Measurements from ENCODE around the gene XPNPEP3. TPM values are rescaled to one million over a fixed set of nuclear protein-coding genes. Genes with fewer than 3 reads are reported as not detected.

Gene XPNPEP3
- total RNA-seq, 1 donor from 2014 or later, result 15.0 TPM

DNA sequence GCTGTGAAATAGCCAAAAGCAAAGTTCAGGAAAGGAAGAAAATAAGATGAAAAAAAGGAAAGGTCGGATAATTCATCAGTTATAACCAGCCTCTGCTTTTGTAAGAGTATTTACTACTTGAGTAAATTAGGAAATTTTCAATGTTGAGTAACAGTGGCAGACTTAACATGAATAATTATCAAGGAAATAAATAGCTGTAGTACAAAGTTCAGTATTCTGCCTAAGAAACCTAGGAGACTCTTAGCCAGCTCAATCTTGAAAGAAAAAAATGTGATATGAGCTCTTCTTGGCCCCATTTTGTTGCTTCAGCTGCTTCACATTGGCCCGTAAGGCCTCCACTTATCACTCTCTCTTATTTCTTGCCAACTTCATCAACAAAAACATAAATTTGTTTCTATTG, 22.0 kb downstream of the XPNPEP3 start:
- no peak overlapping the region for H3K4me3 ChIP-seq
- intact Hi-C loops (cut with DNase I), result no loop called here
- no peak for TF ChIP-seq CTCF (IDR thresholded peaks at IDR 0.05)
- H3K4me1 ChIP-seq, result no peaks in the 10 kb centered on the region
- no peak for DNase-seq
- no peak for ATAC-seq
- no peak overlapping the region for H3K27ac ChIP-seq
- no peaks in the 10 kb centered on the region for H3K9me3 ChIP-seq
- H3K36me3 ChIP-seq, result peaks cover 21% of the 10 kb centered on the region
- no peaks in the 10 kb centered on the region for H3K27me3 ChIP-seq

DNA sequence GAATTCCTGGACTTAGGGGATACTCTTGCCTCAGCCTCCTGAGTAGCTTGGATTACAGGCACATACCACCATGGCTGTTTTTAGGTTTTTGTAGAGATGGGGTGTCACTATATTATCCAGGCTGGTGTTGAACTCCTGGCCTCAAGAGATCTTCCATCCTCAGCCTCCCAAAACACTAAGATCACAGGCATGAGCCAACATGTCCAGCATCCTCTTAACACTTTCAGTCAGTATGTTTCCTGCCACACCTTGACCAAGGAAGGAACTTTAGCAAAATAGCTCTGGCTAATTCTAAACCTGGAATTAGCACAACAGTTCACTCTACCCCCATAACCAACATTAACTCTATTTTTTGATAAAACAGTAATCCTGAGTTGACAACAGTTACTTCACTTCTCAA, 32.2 kb downstream of the XPNPEP3 start:
- Histone ChIP-seq H3K4me1 (no peaks in the 10 kb centered on the region), H3K4me3 (no peak overlapping the region), H3K27ac (no peak overlapping the region), H3K27me3 (no peaks in the 10 kb centered on the region), H3K9me3 (no peaks in the 10 kb centered on the region), H3K36me3 (peaks cover 45% of the 10 kb centered on the region)
- intact Hi-C loops (cut with DNase I), result no loop called here
- no peak for TF ChIP-seq CTCF (IDR thresholded peaks at IDR 0.05)
- ATAC-seq (no peak), DNase-seq (no peak)

DNA sequence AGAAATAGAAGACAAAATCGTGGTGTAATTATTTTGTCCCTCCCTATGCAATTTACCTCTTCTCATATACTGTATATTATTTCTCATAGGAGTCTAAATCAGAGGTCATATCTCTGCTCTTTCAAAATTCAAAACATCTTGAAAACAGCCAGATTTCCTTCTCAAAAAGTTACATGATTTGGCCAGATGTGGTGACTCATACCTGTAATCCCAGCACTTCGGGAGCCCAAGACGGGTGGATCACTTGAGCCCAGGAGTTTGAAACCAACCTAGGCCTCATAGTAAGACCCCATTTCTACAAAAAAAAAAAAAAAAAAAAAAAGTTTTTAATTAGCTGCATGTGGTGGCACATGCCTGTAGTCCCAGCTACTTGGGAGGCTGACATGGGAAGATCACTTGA, 33.9 kb downstream of the XPNPEP3 start:
- no peaks in the 10 kb centered on the region for H3K4me1 ChIP-seq
- no peaks in the 10 kb centered on the region for H3K27me3 ChIP-seq
- no peak overlapping the region for H3K4me3 ChIP-seq
- no peak overlapping the region for H3K27ac ChIP-seq
- no peak for TF ChIP-seq CTCF (IDR thresholded peaks at IDR 0.05)
- peaks cover 42% of the 10 kb centered on the region for H3K36me3 ChIP-seq
- intact Hi-C loops (cut with DNase I), result no loop called here
- H3K9me3 ChIP-seq, result no peaks in the 10 kb centered on the region
- ATAC-seq (no peak), DNase-seq (no peak)

DNA sequence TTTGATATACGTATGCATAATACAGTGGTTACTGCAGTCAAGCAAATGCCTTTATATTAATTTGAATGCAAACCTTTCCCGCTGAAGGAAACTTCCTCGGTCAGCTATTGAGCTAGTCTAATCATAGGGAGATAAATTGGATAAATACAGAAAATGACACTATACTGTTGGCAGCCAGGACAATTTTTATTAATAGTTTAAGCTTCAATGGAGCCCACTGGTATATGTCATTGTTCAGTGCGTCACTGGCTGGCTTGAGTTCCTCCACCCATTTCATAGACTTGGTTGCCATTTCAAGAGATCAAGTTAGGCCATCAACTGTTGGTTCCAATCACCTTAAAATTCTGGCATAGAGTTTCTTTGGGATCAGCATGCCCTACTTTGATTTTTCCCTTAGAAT, 37.5 kb downstream of the XPNPEP3 start:
- Histone ChIP-seq H3K4me3 (no peak overlapping the region), H3K27me3 (no peaks in the 10 kb centered on the region), H3K9me3 (no peaks in the 10 kb centered on the region), H3K27ac (no peak overlapping the region), H3K4me1 (no peaks in the 10 kb centered on the region), H3K36me3 (peaks cover 10% of the 10 kb centered on the region)
- ATAC-seq (no peak), DNase-seq (no peak)
- intact Hi-C loops (cut with DNase I), result no loop called here
- no peak for TF ChIP-seq CTCF (IDR thresholded peaks at IDR 0.05)

- no peak for DNase-seq
- Histone ChIP-seq H3K36me3 (no peaks in the 10 kb centered on the region), H3K4me1 (no peaks in the 10 kb centered on the region), H3K27ac (no peak overlapping the region), H3K27me3 (no peaks in the 10 kb centered on the region), H3K9me3 (no peaks in the 10 kb centered on the region), H3K4me3 (no peak overlapping the region)
- ATAC-seq, result no peak
- TF ChIP-seq CTCF (IDR thresholded peaks at IDR 0.05), result peak; percentile 38
- intact Hi-C loops (cut with DNase I), result no loop called here
Observed at GRCh38 chr22:40898850-40899357, 42.0 kb downstream of the XPNPEP3 start.

GRCh38 chr22:40904101-40904500, 47.2 kb downstream of the XPNPEP3 start:
- Histone ChIP-seq H3K27ac (no peak overlapping the region), H3K9me3 (no peaks in the 10 kb centered on the region), H3K4me3 (no peak overlapping the region), H3K4me1 (no peaks in the 10 kb centered on the region), H3K36me3 (peaks cover 25% of the 10 kb centered on the region), H3K27me3 (no peaks in the 10 kb centered on the region)
- ATAC-seq (no peak), DNase-seq (no peak)
- intact Hi-C loops (cut with DNase I), result no loop called here
- no peak for TF ChIP-seq CTCF (IDR thresholded peaks at IDR 0.05)
